HK-2 (cell line): ENCODE measurements around the gene STH.

ENCODE experiments used
- DNase-seq: peaks from one replicate; pipeline ENCODE4 v3.0.0-alpha.2; 2018; ENCODE audit not compliant: unreplicated experiment

Gene STH

DNA sequence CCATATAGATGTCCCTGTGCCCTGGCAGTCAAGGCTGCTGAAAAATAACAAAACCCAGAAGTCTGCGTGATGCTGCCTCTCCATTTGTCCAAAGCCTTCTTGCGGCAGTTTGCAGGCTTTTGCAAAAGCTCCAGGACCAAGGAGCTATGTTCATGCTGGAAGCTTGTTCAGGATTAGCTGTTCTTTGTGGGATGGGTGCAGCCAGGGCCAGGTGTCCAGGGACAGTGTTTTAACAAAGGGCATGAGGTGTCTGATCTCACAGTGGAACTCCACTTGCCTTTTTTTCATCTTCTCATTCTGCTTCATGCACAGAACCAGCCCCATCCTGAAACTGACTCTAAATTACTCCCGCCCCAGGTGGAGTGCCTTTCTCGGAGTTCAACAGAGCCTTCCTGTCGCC, 31.7 kb upstream of the STH start:
- DNase-seq = no peak

DNA sequence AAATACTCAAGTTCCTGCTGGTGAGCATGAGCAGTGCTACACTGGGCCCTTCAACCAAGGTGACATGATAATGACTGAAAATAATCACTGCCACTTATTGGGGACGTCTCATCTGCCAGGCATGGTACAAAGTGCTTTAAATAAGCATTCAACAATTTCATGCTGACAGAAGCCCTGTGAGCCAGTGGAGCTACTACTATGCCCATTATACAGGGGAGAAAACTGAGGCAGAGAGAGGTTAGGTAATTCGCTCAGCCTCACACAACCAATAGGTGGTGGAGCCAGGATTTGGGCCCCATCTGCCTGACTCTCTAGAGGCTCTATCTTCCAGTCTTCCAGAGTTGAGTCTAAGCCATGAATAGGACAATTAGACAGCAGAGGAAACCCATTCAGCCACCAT, 30.3 kb upstream of the STH start:
- no peak for DNase-seq

DNA sequence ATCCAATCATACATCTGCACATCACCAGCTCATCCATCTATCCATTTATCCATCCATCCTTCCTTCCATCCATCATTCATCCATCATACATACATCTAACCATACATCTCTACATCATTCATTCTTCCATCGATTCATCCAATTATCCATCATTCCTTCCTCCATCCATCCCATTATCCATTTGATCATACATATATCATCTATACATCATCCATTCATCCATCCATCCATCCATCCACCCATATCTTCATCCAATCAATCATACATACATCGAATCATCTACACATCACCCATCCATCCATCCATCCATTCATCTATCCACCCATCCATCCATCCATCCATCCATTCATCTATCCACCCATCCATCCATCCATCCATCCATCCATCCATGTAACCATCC, 29.3 kb upstream of the STH start:
- DNase-seq = no peak

DNA sequence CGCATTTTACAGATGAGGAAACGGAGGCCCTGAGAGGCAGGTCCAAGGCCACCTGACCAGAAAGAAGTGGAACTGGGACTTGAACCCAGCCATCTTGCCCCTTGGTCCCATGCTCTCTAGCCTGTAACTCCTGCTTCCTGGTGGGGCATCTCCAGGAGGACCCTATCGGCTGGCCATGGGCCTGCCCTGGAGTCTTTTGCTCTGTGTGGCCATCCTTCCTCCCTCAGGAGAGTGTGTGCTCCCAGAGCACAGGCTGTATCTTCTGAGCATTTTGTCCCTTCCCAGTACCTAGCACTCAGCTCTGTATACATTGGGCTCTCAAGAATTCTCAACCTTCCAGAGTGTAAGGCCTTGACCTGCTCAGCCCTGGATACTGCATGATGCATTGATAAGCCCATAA, 28.4 kb upstream of the STH start:
- no peak for DNase-seq

DNA sequence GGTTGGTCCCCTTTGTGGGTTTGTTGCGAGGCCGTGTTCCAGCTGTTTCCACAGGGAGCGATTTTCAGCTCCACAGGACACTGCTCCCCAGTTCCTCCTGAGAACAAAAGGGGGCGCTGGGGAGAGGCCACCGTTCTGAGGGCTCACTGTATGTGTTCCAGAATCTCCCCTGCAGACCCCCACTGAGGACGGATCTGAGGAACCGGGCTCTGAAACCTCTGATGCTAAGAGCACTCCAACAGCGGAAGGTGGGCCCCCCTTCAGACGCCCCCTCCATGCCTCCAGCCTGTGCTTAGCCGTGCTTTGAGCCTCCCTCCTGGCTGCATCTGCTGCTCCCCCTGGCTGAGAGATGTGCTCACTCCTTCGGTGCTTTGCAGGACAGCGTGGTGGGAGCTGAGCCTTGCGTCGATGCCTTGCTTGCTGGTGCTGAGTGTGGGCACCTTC, 27.3 kb upstream of the STH start:
- no peak for DNase-seq

DNA sequence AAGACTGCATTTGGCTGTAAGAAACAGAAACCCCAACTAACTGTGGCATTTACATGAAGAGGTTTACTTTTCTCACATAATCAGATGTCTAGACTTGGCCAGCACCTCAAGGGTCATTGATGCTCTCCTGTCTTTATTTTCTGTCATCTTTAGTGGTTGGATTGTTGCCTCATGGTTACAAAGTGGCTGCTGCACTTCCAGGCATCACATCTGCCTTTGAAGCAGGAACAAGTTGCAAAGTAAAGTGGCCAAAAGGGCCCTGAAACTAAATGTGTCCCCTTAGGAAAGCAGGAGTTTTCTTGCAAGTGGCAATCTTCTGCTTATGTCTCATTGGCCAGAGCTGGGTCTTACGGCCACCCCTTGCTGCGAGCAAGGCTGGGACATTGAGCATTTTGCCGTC, 26.5 kb upstream of the STH start:
- no peak for DNase-seq

DNA sequence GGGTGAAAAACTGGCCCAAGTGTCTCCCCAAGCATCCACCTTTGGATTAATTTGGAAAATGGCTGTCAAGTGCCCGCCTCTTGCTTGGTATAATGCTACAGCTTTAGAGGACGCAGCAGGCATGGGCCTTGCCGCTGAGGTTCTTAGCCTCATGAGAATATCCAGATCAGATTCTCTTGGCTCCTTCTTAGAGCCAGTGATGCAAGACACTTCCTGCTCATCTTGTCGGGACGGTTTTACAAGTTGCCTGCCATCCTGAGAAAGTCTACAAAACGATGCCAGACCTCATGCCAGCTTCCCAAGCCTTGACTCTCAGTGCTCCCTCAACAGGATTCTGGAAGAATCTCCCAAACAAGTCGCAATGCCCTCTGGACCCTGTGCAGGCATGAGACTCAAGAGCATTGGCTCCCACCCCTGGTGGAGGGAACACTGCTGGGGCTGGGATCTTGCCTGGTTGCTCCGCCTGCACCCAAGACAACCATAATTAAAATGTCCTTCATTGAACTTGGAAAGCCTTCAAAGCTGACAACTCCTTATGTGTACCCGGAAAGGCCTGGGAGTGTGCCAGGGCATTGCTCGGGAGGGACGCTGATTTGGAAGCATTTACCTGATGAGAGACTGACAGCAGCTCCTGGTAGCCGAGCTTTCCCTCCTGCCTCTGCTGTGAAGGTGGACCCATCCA, 25.8 kb upstream of the STH start:
- no peak for DNase-seq

DNA sequence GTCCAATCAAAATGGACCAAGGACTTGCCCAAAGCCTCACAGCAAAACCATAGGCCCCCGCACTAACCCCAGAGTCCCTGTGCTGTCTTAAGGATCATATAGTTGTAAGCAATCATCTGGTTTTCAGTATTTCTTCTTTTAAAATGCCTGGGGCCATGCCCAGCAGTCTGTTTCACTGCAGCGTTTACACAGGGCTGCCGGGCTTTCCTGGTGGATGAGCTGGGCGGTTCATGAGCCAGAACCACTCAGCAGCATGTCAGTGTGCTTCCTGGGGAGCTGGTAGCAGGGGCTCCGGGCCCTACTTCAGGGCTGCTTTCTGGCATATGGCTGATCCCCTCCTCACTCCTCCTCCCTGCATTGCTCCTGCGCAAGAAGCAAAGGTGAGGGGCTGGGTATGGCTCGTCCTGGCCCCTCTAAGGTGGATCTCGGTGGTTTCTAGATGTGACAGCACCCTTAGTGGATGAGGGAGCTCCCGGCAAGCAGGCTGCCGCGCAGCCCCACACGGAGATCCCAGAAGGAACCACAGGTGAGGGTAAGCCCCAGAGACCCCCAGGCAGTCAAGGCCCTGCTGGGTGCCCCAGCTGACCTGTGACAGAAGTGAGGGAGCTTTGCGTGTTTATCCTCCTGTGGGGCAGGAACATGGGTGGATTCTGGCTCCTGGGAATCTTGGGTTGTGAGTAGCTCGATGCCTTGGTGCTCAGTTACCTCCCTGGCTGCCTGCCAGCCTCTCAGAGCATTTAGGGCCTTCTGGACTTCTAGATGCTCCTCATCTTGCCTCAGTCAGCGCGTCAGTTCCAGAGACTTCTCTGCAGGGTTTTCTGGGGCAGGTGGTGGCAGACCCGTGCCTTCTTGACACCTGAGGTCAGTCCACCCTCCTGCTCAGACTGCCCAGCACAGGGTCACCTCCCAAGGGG, 24.8 kb upstream of the STH start:
- DNase-seq = no peak

DNA sequence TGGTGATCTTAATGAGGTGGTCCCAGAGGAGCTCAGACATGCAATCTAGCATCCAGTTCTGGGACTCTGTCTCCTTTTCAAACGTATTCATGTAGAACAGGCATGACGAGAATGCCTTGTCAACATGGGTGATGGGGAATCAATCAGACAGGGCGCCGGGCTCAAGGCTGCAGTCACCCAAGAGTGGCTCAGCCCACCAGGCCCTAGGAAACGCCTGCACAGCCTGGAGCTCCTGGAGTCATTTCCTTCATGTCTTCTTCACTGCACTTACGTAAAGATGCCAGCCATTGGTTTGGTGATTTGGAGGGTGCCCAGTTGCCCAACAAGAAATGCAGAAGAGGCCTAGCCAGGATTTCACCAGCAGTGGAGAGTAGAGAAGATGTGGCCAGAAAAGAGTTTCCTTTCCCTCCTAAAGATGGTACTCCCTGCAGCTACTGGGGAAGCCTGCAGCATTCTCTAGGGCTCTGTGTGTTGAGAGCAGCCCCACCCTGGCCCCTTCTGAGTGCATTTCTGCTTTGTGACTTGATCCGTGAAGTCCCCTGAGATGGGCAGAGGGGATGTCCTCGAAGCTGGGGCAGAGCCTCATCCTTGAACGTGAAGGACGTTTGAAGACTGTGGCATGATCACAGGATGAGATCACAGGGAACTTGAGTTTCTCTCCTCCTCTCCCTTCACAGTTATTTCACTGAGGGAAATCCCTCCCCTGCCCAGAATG, 24.0 kb upstream of the STH start:
- DNase-seq = no peak

DNA sequence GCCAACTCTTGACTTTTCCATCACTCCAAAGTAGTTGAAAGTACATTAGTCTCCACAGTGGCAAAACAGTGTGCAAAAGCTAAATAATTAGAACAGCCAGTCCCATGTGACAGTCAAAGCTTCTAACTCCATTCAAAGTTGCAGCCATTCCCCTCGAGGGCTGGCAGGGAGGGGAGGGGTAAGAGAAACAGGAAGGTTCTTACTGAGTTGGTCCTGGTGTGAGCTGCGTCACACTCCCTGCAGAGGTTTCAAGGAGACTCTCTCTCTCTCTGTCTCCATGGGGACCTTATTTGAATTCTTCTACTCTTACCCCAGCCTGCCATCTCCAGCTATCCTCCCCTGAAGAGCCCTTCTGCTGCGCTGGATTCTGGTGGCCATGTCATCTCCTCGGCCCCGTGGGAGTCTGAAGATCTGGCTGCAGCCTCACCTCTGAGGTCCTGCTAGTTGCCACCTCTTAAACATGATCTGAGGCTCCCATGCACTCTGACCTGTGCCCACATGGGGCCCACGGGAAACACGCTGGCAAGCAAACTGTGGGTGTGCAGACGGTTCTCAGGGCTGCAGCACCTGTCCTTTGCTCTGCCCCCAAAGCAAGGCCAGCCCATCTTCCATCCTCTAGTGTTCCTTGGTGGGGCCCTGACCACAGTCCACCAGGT, 23.3 kb upstream of the STH start:
- no peak for DNase-seq

DNA sequence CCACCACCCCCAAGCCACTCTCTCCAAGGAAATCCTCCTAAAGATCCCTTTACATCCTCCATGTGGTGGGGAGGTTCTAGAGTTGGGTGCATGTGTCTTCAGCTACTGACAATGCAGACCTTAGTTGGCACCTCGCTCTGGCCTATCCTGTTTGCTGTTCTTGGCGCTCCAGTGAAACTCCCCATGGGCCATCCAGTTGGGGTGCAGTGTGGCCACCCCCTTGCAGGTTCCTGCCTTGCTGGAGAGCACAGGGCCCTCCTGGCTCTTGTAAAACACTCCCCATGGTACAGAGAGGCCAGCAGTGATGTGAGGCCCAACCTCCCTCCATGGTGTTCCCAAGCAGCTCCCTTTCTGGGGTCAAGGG, 22.7 kb upstream of the STH start:
- no peak for DNase-seq

DNA sequence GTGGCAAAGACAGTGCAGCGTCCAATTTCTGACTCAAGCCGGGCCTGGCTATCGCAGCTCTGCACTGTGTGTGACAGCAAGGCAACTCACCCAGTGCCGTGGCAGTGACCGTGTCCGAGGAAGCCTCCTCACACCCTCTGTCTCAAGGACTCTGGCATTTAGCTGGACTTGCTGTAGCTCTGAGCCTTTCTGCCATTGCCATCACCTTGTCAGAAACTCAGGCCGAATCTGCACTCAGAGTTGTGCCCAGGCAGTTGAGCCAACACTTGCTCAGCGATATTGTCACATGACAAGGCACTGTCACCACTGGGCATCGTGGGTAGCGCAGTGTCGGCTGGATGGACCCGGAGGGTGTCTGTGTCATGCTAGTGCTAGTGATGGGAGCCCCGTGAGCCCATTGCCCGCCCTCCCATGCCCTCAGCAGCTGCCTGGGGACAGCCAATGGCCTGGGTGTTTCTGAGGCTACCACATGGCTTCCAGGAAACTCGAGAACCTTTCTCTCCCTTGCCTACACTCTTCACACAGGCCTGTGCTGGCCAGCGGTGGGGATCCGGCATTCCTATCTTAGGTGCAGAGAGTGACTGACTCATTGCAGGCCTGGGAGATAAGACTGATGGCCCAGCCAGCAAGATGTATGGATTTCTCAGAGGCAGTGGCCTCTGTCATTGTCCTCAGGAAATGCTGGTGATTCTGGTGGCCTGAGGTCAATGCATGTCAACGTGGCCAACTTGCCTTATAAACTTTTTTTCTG, 22.1 kb upstream of the STH start:
- no peak for DNase-seq

DNA sequence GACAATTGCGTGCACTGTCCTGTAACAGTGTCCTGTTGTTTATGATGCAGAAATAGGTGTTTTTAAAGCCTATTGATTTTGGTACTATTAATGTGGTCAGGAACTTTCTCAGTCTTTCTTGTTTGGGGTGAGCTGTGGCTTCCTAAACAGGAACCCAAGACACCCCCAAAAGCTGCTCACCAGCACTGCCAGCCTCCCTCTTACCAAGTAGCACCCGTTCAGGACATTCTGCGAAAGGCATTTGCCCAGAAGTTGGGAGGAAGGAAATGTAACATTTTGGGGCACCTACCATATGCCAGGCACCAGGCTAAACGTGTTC, 21.6 kb upstream of the STH start:
- DNase-seq = no peak

DNA sequence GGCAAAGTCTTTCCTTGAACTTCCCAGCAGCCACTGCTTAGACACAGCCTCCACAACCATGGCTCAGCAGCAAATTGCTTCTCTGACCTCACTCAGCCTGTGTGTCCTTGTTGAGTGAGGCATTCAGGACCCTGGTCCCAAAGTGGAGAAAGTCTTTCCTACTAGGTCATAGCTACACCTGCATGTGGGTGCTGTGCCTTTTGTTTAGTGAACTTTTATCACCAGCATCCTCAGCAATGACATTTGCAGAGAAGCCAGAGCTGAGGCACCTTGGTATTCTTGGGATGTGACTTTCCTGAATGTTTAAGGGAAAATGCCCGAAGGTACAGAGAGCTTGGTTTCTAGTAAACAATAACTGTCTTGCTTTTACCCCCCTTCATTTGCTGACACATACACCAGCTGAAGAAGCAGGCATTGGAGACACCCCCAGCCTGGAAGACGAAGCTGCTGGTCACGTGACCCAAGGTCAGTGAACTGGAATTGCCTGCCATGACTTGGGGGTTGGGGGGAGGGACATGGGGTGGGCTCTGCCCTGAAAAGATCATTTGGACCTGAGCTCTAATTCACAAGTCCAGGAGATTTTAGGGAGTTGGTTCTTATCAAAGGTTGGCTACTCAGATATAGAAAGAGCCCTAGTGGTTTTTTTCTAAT, 20.9 kb upstream of the STH start:
- no peak for DNase-seq

DNA sequence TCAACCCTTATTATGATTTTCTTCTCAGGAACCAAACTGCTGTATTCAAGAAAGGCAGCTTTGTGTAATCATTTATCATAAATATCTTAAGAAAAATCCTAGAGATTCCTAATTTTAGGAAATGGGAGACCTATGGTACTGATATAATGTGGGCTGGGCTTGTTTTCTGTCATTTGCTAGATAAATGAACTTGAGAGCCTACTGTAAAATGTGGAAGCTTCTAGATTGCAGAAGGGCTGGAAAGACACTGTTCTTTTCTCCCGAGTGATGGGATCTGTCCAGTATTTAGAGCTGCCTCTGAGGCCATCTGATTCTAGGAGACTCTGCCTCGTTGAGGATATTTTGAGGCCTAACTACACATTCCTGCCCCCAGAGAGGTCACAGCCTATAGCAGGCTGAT, 19.9 kb upstream of the STH start:
- no peak for DNase-seq

DNA sequence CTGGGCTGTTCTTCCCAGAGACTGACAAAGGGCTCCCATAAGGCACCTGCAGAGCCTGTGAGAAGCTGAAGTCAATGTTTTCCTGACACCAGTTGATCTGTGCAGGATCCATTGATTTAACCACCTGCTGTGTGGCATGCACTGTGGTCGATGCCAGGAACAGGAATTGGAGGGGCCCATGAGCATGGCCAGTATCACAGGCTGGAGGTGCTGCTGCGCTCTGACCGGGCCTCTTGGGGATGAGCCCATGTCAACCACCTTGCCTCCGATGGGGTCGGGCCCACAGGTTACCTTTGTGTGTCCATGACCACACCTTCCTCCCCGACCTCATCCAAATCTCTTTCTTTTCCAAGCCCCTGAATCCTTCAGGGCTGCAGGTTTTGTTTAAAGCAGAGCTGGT, 18.2 kb upstream of the STH start:
- no peak for DNase-seq

DNA sequence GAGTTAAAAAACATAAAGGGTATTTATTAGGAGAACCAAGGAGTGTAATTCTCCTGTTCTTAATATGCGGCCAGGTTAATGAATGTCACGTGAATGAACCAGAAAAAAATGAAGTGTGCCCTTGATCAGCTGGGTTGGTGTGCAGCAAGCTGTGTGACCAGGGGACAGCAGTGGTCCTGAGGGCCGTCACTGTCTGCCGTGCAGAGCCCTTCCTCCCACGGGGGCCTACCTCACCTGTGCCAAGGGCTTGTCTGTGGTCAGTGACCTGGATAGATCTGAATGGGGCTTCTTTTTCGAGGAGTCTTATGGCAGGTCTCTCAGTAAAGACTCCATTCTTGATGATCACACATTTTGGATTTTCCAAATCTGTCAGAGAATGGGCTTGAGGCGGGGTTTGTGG, 17.7 kb upstream of the STH start:
- no peak for DNase-seq

DNA sequence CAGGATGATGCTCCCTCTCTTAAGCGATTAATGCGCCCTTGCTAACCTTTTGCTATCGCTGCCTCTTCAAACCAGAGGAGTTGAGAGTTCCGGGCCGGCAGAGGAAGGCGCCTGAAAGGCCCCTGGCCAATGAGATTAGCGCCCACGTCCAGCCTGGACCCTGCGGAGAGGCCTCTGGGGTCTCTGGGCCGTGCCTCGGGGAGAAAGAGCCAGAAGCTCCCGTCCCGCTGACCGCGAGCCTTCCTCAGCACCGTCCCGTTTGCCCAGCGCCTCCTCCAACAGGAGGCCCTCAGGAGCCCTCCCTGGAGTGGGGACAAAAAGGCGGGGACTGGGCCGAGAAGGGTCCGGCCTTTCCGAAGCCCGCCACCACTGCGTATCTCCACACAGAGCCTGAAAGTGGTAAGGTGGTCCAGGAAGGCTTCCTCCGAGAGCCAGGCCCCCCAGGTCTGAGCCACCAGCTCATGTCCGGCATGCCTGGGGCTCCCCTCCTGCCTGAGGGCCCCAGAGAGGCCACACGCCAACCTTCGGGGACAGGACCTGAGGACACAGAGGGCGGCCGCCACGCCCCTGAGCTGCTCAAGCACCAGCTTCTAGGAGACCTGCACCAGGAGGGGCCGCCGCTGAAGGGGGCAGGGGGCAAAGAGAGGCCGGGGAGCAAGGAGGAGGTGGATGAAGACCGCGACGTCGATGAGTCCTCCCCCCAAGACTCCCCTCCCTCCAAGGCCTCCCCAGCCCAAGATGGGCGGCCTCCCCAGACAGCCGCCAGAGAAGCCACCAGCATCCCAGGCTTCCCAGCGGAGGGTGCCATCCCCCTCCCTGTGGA, 16.0 kb upstream of the STH start:
- no peak for DNase-seq

DNA sequence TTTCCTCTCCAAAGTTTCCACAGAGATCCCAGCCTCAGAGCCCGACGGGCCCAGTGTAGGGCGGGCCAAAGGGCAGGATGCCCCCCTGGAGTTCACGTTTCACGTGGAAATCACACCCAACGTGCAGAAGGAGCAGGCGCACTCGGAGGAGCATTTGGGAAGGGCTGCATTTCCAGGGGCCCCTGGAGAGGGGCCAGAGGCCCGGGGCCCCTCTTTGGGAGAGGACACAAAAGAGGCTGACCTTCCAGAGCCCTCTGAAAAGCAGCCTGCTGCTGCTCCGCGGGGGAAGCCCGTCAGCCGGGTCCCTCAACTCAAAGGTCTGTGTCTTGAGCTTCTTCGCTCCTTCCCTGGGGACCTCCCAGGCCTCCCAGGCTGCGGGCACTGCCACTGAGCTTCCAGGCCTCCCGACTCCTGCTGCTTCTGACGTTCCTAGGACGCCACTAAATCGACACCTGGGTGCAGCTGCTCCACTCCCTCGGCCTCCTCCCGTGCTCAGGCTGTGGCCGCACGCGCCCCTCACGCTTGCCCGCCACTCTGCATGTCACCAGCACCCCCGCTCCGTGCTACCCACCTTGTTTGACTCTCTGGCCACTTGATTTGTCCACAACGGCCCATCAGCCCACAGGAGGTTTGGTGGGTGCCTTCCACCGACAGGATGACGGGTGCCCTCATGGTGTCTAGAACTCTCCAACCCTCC, 15.3 kb upstream of the STH start:
- no peak for DNase-seq

DNA sequence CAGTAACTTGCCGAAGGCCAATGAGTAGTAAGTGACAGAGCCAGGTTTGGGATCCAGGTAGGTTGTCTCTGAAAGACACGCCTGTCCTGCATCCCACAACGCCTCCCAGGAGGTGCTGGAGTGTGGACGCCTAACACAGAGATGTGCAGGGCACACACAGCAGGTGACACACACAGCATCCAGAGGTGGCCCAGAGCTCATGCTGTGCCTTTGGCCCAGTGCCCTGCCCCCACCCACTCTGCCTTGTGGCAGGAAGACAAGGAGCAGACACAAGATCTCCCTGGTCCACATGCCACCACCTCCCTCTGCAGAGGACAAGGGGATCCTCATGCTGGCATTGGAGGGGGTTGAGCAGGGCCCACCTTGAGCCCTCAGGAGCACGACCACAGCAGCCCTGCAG, 14.7 kb upstream of the STH start:
- DNase-seq = no peak
